Measurements from ENCODE around the gene MAZ. TPM values are rescaled to one million over a fixed set of nuclear protein-coding genes. Genes with fewer than 3 reads are reported as not detected.
"Not testable (repeated sequence)": the region's sequence is repeated elsewhere in the genome, so short reads cannot be mapped to it uniquely, and the experiment has no call there.

The MAZ gene
- total and polyA plus RNA-seq, 4 donors: 16.0 to 272 (median 45.1) TPM

GRCh38 chr16:29770250-29770929 lies 35.9 kb upstream of the MAZ start:
- Histone ChIP-seq H3K4me3 (ENCODE audit: low read depth in 1 of 3, low read length in 3 of 3) (no peak overlapping the region), H3K27ac (ENCODE audit: low read depth in 1 of 2, low read length in 2 of 2) (no peak overlapping the region), H3K9me3 (ENCODE audit: control insufficient read depth in 4 of 4, low read length in 3 of 4) (no peaks in the 10 kb centered on the region), H3K36me3 (ENCODE audit: control insufficient read depth in 4 of 4, insufficient read depth in 3 of 4, low read depth in 1 of 4, low read length in 3 of 4) (no peaks in the 10 kb centered on the region), H3K4me1 (ENCODE audit: control insufficient read depth in 4 of 4, insufficient read depth in 4 of 4, low read length in 3 of 4) (peaks cover 0 to 36% (median 19%) of the 10 kb centered on the region in 4 donors), H3K9ac (ENCODE audit: low read depth in 1 of 2, low read length in 2 of 2) (no peak overlapping the region), H3K27me3 (ENCODE audit: control insufficient read depth in 4 of 4, insufficient read depth in 4 of 4, low read length in 3 of 4) (no peaks in the 10 kb centered on the region)
- no peak for TF ChIP-seq FOXA2 (IDR thresholded peaks at IDR 0.05)
- WGBS: 75% methylated on average over 7 of the region's 7 CpGs
- no peak for DNase-seq (ENCODE audit: low spot score)

GRCh38 chr16:29772330-29772729 lies 34.0 kb upstream of the MAZ start:
- TF ChIP-seq RAD21 (IDR thresholded peaks at IDR 0.05): peak in 1 of 2 donors; percentile 23
- peak; percentile 27 to 54 for TF ChIP-seq RXRA (IDR thresholded peaks at IDR 0.05)
- peak in 1 of 2 donors; percentile 48 for TF ChIP-seq HNF4A (conservative IDR thresholded peaks at IDR 0.05)
- TF ChIP-seq YY1 (IDR thresholded peaks at IDR 0.05): peak; percentile 19
- TF ChIP-seq ATF3 (IDR thresholded peaks at IDR 0.05): peak; percentile 77
- WGBS: 70% methylated on average over 7 of the region's 7 CpGs
- DNase-seq (ENCODE audit: low spot score): not testable (repeated sequence)

GRCh38 chr16:29774730-29775129 lies 31.6 kb upstream of the MAZ start:
- Histone ChIP-seq H3K36me3 (ENCODE audit: control insufficient read depth in 4 of 4, insufficient read depth in 3 of 4, low read depth in 1 of 4, low read length in 3 of 4) (no peaks in the 10 kb centered on the region), H3K9ac (ENCODE audit: low read depth in 1 of 2, low read length in 2 of 2) (no peak overlapping the region), H3K9me3 (ENCODE audit: control insufficient read depth in 4 of 4, low read length in 3 of 4) (no peaks in the 10 kb centered on the region), H3K27me3 (ENCODE audit: control insufficient read depth in 4 of 4, insufficient read depth in 4 of 4, low read length in 3 of 4) (no peaks in the 10 kb centered on the region), H3K4me3 (ENCODE audit: low read depth in 1 of 3, low read length in 3 of 3) (no peak overlapping the region), H3K27ac (ENCODE audit: low read depth in 1 of 2, low read length in 2 of 2) (no peak overlapping the region), H3K4me1 (ENCODE audit: control insufficient read depth in 4 of 4, insufficient read depth in 4 of 4, low read length in 3 of 4) (peaks cover 0 to 10% (median 5%) of the 10 kb centered on the region in 4 donors)
- TF ChIP-seq CTCF (IDR thresholded peaks at IDR 0.05; ENCODE audit: low read depth, low read length, missing input control) (no peak), REST (IDR thresholded peaks at IDR 0.05) (no peak)
- DNase-seq (ENCODE audit: low spot score): no peak
- 94% methylated on average over 5 of the region's 5 CpGs for WGBS

More at GRCh38 chr16:29772330-29772729, 34.0 kb upstream of the MAZ start:
- not testable (repeated sequence) for H3K27ac ChIP-seq (ENCODE audit: low read depth in 1 of 2, low read length in 2 of 2); H3K27me3 ChIP-seq (ENCODE audit: control insufficient read depth in 4 of 4, insufficient read depth in 4 of 4, low read length in 3 of 4); H3K9ac ChIP-seq (ENCODE audit: low read depth in 1 of 2, low read length in 2 of 2); H3K9me3 ChIP-seq (ENCODE audit: control insufficient read depth in 4 of 4, low read length in 3 of 4); H3K36me3 ChIP-seq (ENCODE audit: control insufficient read depth in 4 of 4, insufficient read depth in 3 of 4, low read depth in 1 of 4, low read length in 3 of 4); H3K4me3 ChIP-seq (ENCODE audit: low read depth in 1 of 3, low read length in 3 of 3)
- H3K4me1 ChIP-seq (ENCODE audit: control insufficient read depth in 4 of 4, insufficient read depth in 4 of 4, low read length in 3 of 4): peaks cover 0 to 22% (median 9%) of the 10 kb centered on the region in 4 donors
